ENCODE results near the gene L1CAM.

DNA sequence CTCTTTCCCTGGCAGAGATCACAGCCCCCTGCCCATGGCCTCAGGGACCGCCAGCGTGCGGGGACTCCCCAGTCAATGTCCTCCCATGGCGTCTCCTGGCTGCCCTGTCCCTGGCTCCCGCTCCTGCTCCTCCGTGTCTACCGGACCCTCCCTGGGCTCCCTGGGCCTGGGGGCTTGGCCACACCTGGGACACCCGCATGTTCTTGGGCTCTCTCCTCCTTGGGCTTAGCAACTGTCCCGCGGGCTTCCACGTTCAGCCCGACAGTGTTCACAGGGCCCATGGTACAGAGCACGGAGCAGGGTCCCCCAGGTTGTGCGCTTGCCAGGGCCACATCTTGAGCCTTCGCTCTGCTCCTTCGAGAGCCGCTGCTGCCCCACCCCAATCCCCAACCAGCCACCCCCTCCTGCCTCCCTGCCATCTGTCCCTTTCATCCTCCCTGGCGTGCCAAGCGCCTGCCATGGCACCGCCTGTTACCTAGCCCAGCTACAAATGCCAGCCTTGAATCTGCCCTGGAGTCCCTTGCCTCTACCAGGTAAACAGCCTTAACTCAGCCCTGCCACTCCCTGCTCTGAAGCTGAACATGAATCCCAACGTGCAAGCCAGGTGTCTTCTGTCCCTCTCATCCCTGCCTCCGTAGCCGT, 22.4 kb upstream of the L1CAM start:
- no peak for TF ChIP-seq POLR2A (IDR thresholded peaks at IDR 0.05)
- no peak for TF ChIP-seq CTCF (IDR thresholded peaks at IDR 0.05)
